HL-60 (cell line): ENCODE measurements around the gene ABHD17A.
A peak's percentile ranks its signal among the peaks of the same experiment; 100 is the strongest.

Experiments
- DNase-seq, 2 experiments: peaks; one replicate each; pipeline ENCODE4 v3.0.0-alpha.2; 2010 to 2020; ENCODE audit warnings: low read depth in 1 of 2, low spot score in 1 of 2
- H3K27ac ChIP-seq: fragments of 250-450 bp; sonication (Bioruptor Pico); replicated peaks from 2 replicates; pipeline ENCODE4 v1.5.1; 2020; ENCODE audit warnings: mild to moderate bottlenecking, moderate library complexity
- H3K27me3 ChIP-seq: fragments of 250-450 bp; sonication (Bioruptor Pico); 2 replicates; pipeline ENCODE4 v1.5.1; 2021; ENCODE audit warnings: mild to moderate bottlenecking, moderate library complexity; ENCODE audit not compliant: insufficient read depth, poor library complexity, severe bottlenecking
- H3K4me3 ChIP-seq: replicated peaks from 2 replicates; pipeline ENCODE4 v1.5.1; 2011; ENCODE audit warnings: mild to moderate bottlenecking, control low read depth, low read length; ENCODE audit not compliant: insufficient read depth
- GABPA ChIP-seq: IDR thresholded peaks from 2 replicates; pipeline ENCODE4 v1.6.1; 2012; ENCODE audit warnings: low read depth
- POLR2AphosphoS5 ChIP-seq: IDR thresholded peaks from 2 replicates; pipeline ENCODE4 v1.6.1; 2012; ENCODE audit warnings: low read depth
- SPI1 ChIP-seq: IDR thresholded peaks from 2 replicates; pipeline ENCODE4 v1.6.1; 2012; ENCODE audit warnings: low read depth, mild to moderate bottlenecking, borderline replicate concordance
- TF ChIP-seq, protein P1 (sequence below): IDR thresholded peaks from 2 replicates; pipeline ENCODE4 v1.6.1; 2012; ENCODE audit warnings: low read depth; ENCODE audit not compliant: insufficient replicate concordance
- TF ChIP-seq, protein P2 (sequence below): IDR thresholded peaks from one replicate; pipeline ENCODE4 v1.5.1; 2011; ENCODE audit warnings: low read length, control low read depth, inconsistent platforms; ENCODE audit not compliant: insufficient read depth

The ABHD17A gene

DNA sequence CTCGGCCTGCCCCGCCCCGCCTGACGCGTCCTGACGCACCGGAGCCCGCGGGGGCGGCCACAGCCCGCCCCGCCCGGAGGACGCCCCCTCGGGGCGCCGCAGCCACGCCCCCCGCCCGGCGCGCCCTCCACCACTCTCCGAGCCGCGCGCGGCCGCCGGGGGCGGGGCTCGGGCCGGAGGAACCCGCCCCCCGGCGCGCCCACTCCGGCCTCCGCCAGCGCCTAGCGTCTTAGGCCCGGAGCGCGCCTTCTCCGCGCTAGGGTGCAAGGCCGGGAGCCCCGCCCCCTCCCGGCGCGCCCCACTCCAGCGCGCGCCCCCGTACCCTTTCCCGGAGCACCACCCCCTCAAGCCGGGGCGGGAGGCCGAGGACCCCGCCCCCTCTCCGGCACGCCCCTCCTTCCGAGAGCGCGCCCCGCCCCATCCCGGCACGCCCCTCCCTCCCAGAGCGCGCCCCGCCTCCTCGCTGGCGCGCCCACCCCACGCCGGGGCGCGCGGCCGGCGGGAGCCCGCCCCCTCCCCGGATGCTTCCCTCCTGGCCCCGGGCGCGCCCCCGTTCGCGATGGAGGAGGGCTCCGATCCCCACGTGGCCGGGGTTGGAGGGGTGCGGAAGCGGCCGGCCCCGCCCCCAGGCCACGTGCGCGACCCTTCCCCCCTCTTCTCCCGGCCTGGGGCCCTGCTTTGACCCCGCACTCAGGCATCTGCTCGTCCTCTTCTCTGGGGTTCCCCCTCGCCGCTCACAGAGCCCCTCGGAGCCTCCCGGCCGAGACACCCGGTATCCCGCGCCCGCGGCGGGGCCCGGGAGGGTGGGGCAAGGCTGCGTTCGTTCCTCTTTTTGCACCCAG is 21.4 kb downstream of the ABHD17A start:
- Histone ChIP-seq H3K4me3 (peak overlapping the region; percentile 51), H3K27me3 (no peaks in the 10 kb centered on the region), H3K27ac (peak overlapping the region; percentile 100)
- DNase-seq: peak; percentile 91 to 92
- TF ChIP-seq POLR2AphosphoS5: peak; percentile 51; the same call in 1 of the 2 replicates
- no peak for TF ChIP-seq GABPA
- TF ChIP-seq, protein P1, sequence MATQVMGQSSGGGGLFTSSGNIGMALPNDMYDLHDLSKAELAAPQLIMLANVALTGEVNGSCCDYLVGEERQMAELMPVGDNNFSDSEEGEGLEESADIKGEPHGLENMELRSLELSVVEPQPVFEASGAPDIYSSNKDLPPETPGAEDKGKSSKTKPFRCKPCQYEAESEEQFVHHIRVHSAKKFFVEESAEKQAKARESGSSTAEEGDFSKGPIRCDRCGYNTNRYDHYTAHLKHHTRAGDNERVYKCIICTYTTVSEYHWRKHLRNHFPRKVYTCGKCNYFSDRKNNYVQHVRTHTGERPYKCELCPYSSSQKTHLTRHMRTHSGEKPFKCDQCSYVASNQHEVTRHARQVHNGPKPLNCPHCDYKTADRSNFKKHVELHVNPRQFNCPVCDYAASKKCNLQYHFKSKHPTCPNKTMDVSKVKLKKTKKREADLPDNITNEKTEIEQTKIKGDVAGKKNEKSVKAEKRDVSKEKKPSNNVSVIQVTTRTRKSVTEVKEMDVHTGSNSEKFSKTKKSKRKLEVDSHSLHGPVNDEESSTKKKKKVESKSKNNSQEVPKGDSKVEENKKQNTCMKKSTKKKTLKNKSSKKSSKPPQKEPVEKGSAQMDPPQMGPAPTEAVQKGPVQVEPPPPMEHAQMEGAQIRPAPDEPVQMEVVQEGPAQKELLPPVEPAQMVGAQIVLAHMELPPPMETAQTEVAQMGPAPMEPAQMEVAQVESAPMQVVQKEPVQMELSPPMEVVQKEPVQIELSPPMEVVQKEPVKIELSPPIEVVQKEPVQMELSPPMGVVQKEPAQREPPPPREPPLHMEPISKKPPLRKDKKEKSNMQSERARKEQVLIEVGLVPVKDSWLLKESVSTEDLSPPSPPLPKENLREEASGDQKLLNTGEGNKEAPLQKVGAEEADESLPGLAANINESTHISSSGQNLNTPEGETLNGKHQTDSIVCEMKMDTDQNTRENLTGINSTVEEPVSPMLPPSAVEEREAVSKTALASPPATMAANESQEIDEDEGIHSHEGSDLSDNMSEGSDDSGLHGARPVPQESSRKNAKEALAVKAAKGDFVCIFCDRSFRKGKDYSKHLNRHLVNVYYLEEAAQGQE: no peak
- TF ChIP-seq SPI1: no peak

DNA sequence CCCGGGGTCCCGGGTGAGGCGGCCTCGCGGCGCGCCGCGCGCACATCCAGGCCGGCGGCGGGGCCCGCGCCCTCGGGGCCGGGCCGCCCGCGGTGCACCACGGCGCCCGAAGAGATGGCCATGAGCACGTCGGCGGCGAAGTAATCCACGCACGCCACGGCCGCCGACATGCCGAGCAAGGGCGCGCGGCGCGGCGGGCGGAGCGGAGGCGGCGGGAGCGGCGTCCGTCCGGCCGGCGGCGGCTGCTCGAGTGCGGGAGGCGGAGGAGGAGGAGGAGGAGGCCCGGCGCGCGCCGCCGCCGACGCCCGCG is 22.0 kb downstream of the ABHD17A start, which contains the start of gene KLF16:
KLF16 (minus strand) TSS at position 252 of the 310 bp plus-strand sequence; CDS start at position 170, 82 bp downstream.
- Histone ChIP-seq H3K4me3 (peak within 1 kb of the TSS; percentile 90), H3K27ac (peak within 1 kb of the TSS; percentile 100), H3K27me3 (no peaks in the 10 kb centered on the region)
- DNase-seq: no peak
- TF ChIP-seq, protein P2, sequence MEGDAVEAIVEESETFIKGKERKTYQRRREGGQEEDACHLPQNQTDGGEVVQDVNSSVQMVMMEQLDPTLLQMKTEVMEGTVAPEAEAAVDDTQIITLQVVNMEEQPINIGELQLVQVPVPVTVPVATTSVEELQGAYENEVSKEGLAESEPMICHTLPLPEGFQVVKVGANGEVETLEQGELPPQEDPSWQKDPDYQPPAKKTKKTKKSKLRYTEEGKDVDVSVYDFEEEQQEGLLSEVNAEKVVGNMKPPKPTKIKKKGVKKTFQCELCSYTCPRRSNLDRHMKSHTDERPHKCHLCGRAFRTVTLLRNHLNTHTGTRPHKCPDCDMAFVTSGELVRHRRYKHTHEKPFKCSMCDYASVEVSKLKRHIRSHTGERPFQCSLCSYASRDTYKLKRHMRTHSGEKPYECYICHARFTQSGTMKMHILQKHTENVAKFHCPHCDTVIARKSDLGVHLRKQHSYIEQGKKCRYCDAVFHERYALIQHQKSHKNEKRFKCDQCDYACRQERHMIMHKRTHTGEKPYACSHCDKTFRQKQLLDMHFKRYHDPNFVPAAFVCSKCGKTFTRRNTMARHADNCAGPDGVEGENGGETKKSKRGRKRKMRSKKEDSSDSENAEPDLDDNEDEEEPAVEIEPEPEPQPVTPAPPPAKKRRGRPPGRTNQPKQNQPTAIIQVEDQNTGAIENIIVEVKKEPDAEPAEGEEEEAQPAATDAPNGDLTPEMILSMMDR: no peak
- TF ChIP-seq SPI1 (no peak), GABPA (no peak), POLR2AphosphoS5 (no peak)
- TF ChIP-seq, protein P1: no peak

DNA sequence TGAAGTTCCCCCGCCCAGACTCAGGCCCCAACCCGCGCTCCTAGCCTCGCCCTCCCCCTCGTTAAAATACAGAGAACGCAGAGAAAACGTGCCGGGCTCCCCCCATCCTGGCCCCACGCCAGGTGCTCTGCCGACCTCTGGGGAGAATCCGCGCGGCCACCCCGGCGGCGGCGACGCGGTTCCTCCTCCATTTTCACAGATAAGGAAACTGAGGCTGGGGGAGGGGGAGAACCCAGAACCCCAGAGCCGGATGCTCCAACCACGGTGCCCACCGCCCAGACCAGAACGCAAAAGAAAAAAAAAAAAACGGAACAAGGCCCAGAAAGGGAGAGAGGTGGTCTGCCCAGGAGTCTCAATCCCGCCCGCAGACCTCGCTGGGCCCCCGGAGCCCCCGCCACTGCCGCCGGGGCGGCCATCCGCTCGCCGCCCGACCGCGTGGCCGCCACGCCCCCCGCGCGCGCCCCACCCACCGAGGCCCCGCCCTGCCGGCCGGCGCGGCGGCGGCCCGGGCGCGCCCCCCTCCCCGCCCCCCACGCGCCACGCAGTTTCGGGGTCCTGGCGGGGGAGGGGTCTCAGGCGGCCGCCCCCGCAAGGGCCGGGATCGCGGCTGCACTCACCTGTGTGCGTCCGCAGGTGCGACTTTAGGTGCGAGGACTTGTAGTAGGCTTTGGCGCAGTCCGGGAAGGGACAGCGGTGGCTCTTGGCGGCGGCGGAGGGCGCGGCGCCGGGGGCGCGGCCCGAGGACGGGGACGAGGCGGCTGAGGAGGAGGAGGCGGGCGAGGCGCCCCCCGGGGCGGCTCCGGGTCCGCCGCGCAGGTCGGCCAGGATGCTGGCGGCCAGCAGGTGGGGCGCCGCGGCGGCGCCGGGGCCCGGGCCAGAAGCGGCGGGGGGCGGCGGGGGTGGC is 22.6 kb downstream of the ABHD17A start:
- Histone ChIP-seq H3K27ac (peak overlapping the region; percentile 99), H3K27me3 (no peaks in the 10 kb centered on the region), H3K4me3 (peak overlapping the region; percentile 90)
- DNase-seq: peak in 1 of 2 experiments; percentile 75
- TF ChIP-seq, protein P2: no peak
- TF ChIP-seq POLR2AphosphoS5: peak; percentile 40; the same call in 1 of the 2 replicates

DNA sequence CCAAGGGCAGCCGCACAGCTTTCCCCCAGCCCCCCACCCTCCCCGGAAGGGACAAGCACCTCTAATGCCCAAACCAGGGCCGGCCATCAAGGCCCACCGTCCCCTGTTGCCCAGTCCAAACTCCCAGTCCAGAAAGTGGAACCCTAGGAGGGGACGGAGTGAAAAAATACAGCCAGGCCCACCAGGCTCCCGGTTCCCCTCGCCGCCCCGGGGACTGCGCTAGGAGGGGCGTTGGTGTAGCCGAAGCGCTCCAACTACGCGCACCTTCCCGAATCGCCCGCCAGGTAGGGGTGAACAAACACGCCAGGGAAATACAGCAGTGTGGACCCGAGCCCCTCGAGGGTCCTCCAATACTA is 23.2 kb downstream of the ABHD17A start:
- Histone ChIP-seq H3K4me3 (peak overlapping the region; percentile 90), H3K27ac (peak overlapping the region; percentile 99), H3K27me3 (no peaks in the 10 kb centered on the region)
- DNase-seq: no peak
- TF ChIP-seq GABPA (no peak), SPI1 (no peak), POLR2AphosphoS5 (no peak)
- TF ChIP-seq, protein P2: no peak
- TF ChIP-seq, protein P1: no peak
